Activated CD8-positive, alpha-beta T cell treated with anti-CD3 and anti-CD28 coated beads for 36 hours (primary cell): ENCODE data around the gene NBAS. TPM values are rescaled to one million over a fixed set of nuclear protein-coding genes. Genes with fewer than 3 reads are reported as not detected.

Experiments used
- ATAC-seq: fragments of 200-7000 bp; cut with Tn5 transposase; one replicate; pipeline ENCODE4 v1.10.0; 2021; ENCODE audit warnings: mild to moderate bottlenecking, moderate library complexity
- CTCF ChIA-PET: fragments of 350-600 bp; sonication (Branson Sonifier 250); formaldehyde crosslinking; loops from one replicate; lab custom pipeline; 2021; ENCODE audit warnings: antibody characterized with exemption; lab: Charles Lee
- POLR2A ChIA-PET: fragments of 350-600 bp; sonication (Branson Sonifier 250); formaldehyde crosslinking; loops from one replicate; lab custom pipeline; 2021; ENCODE audit warnings: antibody characterized with exemption; lab: Charles Lee
- DNase-seq: peaks from one replicate; pipeline ENCODE4 v3.0.0-alpha.2; 2020
- H3K27ac Mint-ChIP-seq: one replicate; pipeline ENCODE4 v1.8.0; 2021; ENCODE audit warnings: mild to moderate bottlenecking, mixed read lengths
- H3K27me3 Mint-ChIP-seq: one replicate; pipeline ENCODE4 v1.8.0; 2021; ENCODE audit warnings: mixed read lengths
- H3K36me3 Mint-ChIP-seq: one replicate; pipeline ENCODE4 v1.8.0; 2021; ENCODE audit warnings: low read depth, mixed read lengths
- H3K4me1 Mint-ChIP-seq: one replicate; pipeline ENCODE4 v1.8.0; 2021; ENCODE audit warnings: low read depth, mixed read lengths
- H3K4me3 Mint-ChIP-seq: one replicate; pipeline ENCODE4 v1.8.0; 2021; ENCODE audit warnings: mild to moderate bottlenecking, moderate library complexity, mixed read lengths
- H3K9me3 Mint-ChIP-seq: one replicate; pipeline ENCODE4 v1.8.0; 2021; ENCODE audit warnings: mixed read lengths
- CTCF ChIP-seq: fragments of 200-600 bp; IDR thresholded peaks from one replicate; pipeline ENCODE4 v1.8.0; 2022; ENCODE audit warnings: antibody characterized with exemption, mild to moderate bottlenecking
- intact Hi-C: fragments of 100-400 bp; cut with micrococcal nuclease; formaldehyde crosslinking; loops from one replicate; pipeline ENCODE4 v1.10.0; 2022
- total RNA-seq, 2 experiments: library from RNA; stranded (reverse); gene quantifications; one replicate each; pipeline ENCODE4 v1.2.3, GENCODE V29; 2021

Gene NBAS
- total RNA-seq, 2 experiments from 2014 or later = 40.9 to 41.9 TPM

GRCh38 chr2:15189216-15189615 is 371.9 kb downstream of the NBAS start:
- ATAC-seq (no peak), DNase-seq (no peak)
- Mint-ChIP-seq H3K4me3 (no peak overlapping the region), H3K4me1 (peaks cover 4% of the 10 kb centered on the region), H3K27me3 (no peaks in the 10 kb centered on the region), H3K27ac (no peak overlapping the region), H3K36me3 (peaks cover 14% of the 10 kb centered on the region), H3K9me3 (no peaks in the 10 kb centered on the region)
- TF ChIP-seq CTCF = no peak
- intact Hi-C loops = no loop called here
- POLR2A ChIA-PET = no interaction called here
- CTCF ChIA-PET = no interaction called here

- Mint-ChIP-seq H3K4me3 (no peak overlapping the region), H3K9me3 (no peaks in the 10 kb centered on the region), H3K27ac (no peak overlapping the region), H3K36me3 (peaks cover 22% of the 10 kb centered on the region), H3K4me1 (peaks cover 4% of the 10 kb centered on the region), H3K27me3 (no peaks in the 10 kb centered on the region)
- ChIA-PET CTCF (no interaction called here), POLR2A (no interaction called here)
- DNase-seq = no peak
- no peak for ATAC-seq
- intact Hi-C loops = no loop called here
- TF ChIP-seq CTCF = no peak
Observed at GRCh38 chr2:15187702-15188101, 373.4 kb downstream of the NBAS start.

GRCh38 chr2:15186118-15186517 is 375.0 kb downstream of the NBAS start:
- intact Hi-C loops = no loop called here
- no peak for ATAC-seq
- peaks cover 2% of the 10 kb centered on the region for H3K27me3 Mint-ChIP-seq
- no peaks in the 10 kb centered on the region for H3K4me1 Mint-ChIP-seq
- no peak overlapping the region for H3K4me3 Mint-ChIP-seq
- CTCF ChIA-PET = no interaction called here
- H3K27ac Mint-ChIP-seq = no peak overlapping the region
- no peak for TF ChIP-seq CTCF
- no peaks in the 10 kb centered on the region for H3K9me3 Mint-ChIP-seq
- DNase-seq = no peak
- POLR2A ChIA-PET = no interaction called here
- H3K36me3 Mint-ChIP-seq = peaks cover 25% of the 10 kb centered on the region

- CTCF ChIA-PET = no interaction called here
Observed at GRCh38 chr2:15184491-15184890, 376.6 kb downstream of the NBAS start.

GRCh38 chr2:15182275-15182674 is 378.9 kb downstream of the NBAS start:
- CTCF ChIA-PET = interaction anchor here (1.3 kb wide), 1 partner anchor 22 kb away, joined by 5 read pairs; no protein-coding TSS in a partner anchor
- intact Hi-C loops = no loop called here

More at GRCh38 chr2:15184491-15184890, 376.6 kb downstream of the NBAS start:
- POLR2A ChIA-PET = no interaction called here
- no peak overlapping the region for H3K27ac Mint-ChIP-seq
- DNase-seq = no peak
- intact Hi-C loops = no loop called here
- no peaks in the 10 kb centered on the region for H3K9me3 Mint-ChIP-seq
- peaks cover 9% of the 10 kb centered on the region for H3K27me3 Mint-ChIP-seq
- TF ChIP-seq CTCF = no peak
- ATAC-seq = no peak
- H3K36me3 Mint-ChIP-seq = peaks cover 30% of the 10 kb centered on the region
- H3K4me3 Mint-ChIP-seq = no peak overlapping the region
- no peaks in the 10 kb centered on the region for H3K4me1 Mint-ChIP-seq

More at GRCh38 chr2:15182275-15182674, 378.9 kb downstream of the NBAS start:
- Mint-ChIP-seq H3K27ac (no peak overlapping the region), H3K27me3 (peaks cover 13% of the 10 kb centered on the region), H3K9me3 (no peaks in the 10 kb centered on the region), H3K36me3 (peaks cover 40% of the 10 kb centered on the region), H3K4me3 (no peak overlapping the region), H3K4me1 (peaks cover 18% of the 10 kb centered on the region)
- no peak for ATAC-seq
- DNase-seq = no peak
- TF ChIP-seq CTCF = no peak
- POLR2A ChIA-PET = interaction anchor here (1.1 kb wide), 1 partner anchor 24 kb away, joined by 5 read pairs; no protein-coding TSS in a partner anchor
